CD4-positive, alpha-beta T cell treated with Interleukin-6 for 4 hours (primary cell): ENCODE measurements around the gene TRPM2.

Experiments used
- DNase-seq: peaks from one replicate; pipeline ENCODE4 v3.0.0-alpha.2; 2020; ENCODE audit warnings: mixed read lengths

The TRPM2 gene

DNA sequence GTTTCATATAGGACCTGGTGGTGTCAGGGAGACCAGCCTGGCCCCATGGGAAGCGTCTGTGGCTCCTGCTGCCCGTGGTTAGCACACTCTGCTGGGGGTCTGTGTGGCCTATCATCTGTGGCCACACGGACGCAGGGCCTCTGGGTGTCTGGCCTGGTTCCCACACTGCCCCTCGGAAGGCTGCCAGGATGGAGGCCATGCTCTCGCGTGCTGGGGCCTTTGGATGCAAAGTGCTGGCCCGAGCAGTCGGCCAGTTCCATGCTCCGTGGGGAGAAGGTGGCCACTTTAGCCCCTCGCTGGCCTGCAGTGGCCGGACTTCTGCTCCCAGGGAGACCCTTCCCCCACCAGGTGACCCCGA, 81.1 kb downstream of the TRPM2 start:
- no peak for DNase-seq

DNA sequence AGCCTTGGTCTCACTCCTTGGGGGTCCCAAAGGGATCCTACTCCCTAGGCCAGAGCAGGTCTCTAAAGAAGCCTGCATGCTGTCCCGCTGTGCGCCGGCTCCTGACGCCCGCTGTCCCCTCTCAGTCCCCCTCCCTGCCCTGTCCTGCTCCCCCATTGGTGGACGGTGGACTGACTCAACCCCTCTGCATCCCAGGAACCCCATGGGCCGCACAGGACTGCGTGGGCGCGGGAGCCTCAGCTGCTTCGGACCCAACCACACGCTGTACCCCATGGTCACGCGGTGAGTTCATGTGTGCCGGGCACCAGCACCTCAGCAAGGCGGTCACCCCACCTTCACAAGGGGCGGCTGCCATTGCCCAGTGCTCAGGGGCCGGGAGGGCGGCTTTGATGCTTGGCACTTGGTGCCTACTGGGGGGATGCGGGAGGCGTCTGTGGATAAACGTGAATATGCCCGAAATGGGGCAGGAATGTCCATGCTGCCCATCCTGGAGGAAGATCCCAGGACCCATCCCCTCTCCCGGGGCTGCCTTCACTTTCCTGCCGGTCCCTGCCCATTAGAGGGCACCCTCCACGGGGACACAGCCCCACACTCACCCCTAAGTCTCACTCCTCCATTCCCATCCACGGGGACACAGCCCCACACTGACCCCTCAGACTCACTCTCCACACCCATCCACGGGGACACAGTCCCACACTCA, 81.7 kb downstream of the TRPM2 start:
- DNase-seq, result no peak

DNA sequence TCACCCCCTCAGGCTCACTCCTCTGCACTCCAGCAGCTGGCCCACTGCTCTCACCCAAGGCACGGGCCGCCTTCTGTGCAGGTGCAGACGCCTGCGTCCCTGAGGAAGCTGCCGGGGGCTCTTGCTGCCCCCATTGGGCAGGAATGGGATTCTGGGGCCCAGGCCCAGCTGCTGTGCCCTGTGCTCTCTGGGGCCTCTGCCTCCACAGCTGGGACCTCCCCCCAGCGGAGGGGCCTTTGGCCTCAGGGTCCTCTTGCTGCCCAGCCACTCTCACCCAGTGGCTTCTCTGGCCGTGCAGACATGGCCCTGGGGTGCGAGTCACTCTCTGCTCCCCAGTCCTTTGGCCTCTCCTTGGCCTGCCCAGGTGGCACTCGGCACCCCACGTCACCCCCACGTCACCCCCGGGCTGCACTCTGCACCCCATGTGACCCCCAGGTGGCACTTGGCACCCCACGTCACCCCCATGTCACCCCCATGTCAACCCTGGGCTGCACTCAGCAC, 82.7 kb downstream of the TRPM2 start:
- DNase-seq, result no peak

DNA sequence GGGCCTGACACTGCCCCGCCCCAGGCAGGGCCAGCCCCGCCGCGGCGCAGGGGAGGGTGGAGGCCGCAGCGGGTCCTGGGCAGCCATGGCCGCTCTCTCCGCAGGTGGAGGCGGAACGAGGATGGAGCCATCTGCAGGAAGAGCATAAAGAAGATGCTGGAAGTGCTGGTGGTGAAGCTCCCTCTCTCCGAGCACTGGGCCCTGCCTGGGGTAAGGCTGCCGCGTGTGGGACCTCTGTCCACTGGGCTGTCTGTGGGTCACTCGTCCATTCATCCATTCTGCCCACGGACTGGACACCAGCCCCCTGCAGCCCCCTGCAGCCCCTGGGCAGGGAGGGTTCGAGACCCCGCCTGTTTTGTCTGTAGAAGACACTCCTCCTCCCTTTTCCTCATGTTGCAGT, 83.5 kb downstream of the TRPM2 start:
- DNase-seq, result no peak

DNA sequence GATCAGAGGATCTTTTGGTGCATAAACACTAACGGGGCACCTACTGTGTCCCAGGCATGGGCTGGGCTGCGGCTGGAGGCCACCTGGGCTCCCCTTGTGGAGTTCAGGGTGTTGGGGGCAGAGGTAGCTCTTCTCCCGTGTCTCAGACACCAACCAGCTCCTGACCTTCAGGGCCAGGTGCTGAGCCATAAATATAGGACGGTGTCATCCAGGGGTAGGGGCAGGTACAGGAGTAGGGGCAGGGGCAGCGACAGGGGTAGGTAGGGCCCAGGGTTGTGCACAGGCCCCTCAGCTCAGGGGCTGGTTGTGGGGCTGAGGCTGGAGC, 83.9 kb downstream of the TRPM2 start:
- no peak for DNase-seq

DNA sequence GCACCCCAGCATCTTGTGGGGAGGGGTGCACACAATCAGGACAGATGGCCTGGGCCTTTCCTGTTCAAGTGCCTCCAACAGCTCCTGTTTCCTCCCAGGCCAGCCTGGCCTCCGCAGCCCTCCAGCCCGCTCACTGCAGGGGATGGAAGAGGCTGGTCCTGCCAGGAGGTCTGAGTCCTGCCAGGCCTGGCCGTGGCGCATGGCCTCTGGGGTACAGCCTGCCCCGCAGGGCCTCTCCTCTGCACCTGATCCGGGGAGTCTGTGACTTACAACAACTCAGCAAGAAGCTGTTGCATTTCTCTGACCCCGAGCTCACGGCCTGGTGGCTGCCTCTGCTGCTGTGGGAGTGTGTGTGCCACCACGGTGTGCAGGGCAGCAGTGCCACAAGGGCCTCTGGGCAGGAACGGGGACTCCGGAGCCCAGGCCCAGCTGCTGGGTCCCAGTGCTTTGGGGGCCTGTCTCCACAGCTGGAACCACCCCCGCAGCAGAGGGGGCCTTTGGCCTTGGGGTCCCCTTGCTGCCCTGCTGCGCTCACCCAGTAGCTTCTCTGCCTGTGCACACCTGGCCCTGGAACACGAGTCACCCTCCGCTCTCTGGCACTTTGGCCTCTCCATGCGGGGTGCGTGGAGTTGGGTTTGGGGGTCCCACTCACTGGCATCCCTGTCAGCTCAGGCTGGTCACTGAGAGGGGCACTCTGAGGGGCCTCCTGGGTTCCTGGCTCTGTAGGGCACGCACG, 84.4 kb downstream of the TRPM2 start:
- DNase-seq, result no peak

DNA sequence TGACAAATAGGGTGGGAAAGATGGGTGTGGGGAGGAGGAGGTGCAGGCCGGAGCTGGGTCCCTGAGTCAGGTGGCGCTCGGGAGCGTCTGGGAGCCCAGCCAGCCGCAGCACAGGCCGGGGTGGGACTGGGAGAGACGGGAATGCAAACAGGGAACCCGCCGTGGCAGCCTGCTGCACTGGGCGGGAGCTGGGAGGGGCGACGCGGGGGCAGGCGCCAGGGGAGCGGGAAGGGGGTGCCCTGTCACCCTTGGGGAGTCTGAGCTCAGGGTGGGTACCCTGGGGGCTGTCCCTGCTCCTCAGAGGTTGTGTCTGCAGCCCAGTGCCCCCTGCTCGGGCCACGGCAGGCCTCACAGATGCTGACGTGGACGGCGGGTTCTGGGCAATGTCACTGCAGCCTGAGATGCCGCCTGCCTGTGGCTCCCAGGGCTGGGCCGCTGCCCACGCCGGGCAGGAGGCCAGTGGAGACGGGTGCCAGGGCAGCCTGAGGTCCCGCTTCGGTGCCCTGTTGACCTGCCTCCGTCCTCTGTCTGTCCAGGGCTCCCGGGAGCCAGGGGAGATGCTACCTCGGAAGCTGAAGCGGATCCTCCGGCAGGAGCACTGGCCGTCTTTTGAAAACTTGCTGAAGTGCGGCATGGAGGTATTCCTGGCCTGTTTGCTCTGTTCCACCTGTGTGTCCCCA, 85.2 kb downstream of the TRPM2 start:
- DNase-seq, result no peak

DNA sequence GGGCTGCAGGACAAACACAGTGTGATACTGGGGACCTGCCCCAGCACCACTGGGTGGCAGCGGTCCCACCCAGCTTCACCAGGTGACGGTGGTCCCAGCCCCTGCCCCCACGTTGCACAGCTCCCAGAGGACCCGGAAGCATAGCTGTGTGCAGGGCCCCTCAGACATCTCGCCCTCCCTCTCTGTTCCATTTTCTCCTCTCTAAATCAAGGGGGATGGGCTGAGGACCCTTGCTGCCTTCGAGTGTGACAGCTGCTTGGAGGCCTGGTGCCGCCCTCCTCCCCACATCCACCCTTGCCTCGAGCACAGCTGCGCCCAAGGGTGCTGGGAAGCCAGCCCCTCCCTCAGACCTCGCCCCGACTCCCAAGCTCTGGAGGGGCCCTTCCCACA, 85.8 kb downstream of the TRPM2 start:
- DNase-seq, result no peak

DNA sequence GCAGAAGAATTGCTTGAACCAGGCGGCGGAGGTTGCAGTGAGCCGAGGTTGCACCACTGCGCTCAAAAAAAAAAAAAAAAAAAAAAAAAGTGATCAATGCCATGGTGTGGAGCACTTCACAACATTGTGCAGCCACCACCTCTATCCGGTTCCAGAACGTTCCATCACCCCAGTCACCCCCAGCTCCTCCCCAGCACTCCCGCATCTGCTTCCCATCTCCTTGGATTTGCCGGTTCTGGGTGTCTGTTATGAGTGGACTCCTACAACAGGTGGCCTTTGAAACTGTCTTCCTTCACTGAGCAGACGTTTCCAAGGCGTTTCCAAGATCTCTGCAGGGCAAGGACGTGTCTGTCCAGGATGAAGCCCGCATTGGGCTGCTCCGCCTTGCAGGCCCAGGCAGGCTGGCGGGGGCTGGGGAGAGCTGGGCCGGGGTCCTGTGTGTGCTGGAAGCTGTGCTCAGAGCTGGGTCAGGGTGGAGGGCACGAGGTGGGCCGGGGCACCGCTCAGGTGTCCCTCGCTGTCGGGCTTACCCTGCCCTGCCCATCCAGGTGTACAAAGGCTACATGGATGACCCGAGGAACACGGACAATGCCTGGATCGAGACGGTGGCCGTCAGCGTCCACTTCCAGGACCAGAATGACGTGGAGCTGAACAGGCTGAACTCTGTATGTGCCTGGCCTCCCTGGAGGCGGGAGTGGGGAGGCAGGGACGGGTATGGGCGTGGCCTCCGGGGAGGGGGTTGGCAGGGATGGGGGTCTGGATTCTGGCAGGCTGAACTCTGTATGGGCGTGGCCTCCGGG, 87.0 kb downstream of the TRPM2 start:
- DNase-seq, result no peak

DNA sequence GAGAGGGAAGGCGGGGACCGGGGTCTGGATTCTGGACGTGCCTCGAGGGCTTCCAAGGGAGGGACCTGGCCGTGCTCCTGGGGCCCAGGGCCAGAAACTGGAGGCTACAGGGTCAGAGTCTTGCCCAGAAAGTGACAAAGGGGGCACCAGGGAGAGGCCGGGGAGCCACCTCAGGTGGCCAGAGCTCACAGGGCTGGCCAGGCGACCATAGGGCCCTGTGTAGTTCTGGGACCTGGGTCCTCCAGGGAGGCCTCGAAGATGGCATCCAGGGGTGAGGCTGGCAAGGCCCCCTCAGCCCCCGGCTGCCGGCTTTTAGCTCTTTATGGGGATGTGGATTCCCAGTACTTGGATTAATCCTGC, 87.6 kb downstream of the TRPM2 start:
- DNase-seq, result no peak

DNA sequence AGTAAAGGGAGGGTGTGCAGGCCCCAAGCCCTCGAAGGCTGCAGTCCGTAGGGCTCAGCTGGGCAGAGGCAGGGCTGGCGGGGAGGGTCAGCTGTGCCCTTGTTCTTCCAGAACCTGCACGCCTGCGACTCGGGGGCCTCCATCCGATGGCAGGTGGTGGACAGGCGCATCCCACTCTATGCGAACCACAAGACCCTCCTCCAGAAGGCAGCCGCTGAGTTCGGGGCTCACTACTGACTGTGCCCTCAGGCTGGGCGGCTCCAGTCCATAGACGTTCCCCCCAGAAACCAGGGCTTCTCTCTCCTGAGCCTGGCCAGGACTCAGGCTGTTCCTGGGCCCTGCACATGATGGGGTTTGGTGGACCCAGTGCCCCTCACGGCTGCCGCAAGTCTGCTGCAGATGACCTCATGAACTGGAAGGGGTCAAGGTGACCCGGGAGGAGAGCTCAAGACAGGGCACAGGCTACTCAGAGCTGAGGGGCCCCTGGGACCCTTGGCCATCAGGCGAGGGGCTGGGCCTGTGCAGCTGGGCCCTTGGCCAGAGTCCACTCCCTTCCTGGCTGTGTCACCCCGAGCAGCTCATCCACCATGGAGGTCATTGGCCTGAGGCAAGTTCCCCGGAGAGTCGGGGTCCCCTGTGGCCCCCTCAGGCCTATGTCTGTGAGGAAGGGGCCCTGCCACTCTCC, 88.3 kb downstream of the TRPM2 start:
- DNase-seq, result no peak

DNA sequence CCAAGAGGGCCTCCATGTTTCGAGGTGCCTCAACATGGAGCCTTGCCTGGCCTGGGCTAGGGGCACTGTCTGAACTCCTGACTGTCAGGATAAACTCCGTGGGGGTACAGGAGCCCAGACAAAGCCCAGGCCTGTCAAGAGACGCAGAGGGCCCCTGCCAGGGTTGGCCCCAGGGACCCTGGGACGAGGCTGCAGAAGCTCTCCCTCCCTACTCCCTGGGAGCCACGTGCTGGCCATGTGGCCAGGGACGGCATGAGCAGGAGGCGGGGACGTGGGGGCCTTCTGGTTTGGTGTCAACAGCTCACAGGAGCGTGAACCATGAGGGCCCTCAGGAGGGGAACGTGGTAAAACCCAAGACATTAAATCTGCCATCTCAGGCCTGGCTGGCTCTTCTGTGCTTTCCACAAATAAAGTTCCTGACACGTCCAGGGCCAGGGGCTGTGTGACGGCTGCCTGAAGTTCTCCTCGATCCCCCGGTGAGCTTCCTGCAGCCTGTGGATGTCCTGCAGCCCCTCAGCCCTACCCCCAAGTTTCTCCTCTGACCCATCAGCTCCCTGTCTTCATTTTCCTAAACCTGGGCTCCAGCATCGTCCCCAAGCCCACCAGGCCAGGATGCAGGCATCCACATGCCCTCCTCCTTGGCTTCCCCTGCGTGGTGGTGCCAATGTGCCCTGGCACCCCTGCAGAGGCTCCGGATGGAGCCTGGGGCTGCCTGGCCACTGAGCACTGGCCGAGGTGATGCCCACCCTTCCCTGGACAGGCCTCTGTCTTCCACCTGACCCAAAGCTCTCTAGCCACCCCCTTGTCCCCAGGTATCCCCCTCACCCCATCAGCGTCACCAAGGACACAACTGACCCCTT, 89.1 kb downstream of the TRPM2 start:
- DNase-seq, result no peak

DNA sequence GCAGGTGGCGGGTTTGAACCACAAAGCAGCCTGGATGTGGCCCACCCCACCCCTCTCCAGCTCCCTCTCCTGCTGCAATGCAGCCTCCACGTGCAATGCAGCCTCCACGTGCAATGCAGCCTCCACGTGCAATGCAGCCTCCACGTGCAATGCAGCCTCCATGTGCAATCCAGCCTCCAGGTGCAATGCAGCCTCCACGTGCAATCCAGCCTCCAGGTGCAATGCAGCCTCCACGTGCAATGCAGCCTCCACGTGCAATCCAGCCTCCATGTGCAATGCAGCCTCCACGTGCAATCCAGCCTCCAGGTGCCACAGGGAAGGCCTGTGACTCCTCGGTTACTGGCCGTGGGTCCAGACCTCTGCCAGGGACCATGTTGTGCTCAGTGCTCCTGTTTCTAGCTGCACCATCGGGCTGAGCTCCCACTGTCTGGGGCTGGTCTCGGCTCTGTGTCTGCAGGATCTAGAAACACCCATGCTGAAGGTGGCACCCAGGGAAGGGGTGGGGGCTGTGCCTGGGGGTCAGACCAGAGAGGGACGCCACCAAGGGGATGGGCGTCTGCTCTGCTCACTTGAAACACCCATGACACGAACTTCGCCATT, 90.0 kb downstream of the TRPM2 start:
- DNase-seq, result no peak

DNA sequence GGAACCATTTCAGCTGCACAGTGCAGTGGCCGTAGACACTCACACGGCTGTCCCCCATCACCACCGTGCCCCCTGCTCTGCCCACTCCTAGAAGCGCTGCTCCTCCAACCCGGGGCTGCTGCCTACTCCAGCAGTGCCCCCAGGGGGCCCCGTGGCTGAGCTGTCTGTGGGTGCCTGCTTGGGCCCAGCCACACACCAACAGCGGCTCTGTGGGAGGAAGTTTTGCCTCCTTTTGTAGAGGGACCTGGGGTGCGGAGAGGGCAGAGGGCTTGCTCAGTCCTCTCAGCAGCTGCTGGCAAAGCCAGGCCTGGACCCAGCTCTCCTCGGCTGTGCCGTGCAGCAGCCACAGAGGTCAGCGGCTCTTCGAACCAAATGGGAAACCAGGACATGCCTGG, 90.5 kb downstream of the TRPM2 start:
- no peak for DNase-seq

DNA sequence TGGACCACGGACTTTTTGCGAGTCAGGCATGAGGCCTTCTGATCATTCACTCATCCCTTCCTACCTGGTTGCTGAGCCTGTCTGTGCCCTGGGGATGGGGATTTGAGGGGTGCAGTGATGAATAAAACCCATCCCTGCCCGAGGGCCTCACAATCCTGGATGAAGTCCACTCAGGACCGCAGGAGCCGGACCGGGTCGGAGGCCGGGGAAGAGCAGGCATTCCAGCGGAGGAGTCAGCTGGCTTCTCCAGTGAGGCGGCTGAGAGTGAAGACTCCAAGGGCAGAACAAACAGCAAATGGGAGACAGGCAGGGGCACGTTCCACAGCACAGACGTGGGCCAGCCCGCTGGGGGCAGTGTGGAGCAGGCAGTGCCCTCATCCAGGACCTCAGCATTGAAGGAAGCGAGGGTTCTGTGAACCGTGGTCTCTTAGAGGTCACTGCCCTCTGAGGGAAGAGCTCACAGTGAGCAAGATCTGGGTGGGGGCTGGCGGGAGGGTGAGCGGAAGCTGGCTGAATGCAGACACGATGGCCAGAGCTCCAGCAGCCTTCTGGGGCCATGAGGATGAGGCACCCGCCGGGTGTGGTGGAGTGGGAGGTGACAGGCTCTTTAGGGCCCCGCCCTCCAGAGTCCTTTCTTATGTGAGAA, 91.0 kb downstream of the TRPM2 start:
- no peak for DNase-seq

DNA sequence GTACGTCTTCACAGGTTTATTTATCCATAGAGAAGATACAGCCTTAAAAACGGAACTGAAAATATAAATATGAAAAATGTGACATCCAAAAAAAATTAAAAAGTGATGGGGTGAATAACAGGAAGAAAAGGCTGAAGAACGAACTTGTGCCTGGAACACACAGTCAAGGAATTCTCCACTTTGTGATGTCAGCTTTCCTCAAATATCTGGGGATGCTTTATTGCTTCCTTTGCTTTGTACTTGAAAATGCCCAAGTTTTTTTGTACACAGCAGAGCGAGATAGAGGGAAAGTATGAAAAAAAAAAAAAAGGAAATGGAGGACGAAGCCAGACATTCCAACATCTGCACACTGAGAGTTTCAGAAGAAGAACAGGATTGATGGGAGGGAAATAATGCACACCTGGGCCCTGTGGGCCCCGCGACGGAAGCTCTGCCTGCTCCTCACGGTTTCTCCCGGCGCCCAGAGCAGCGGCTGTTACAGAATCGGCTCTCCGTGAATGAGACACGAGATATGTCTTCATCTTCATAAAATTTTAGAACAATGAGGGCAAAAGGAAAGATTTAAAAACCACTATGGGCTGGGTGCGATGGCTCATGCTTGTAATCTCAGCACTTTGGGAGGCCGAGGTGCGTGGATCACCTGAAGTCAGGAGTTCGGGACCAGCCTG, 91.9 kb downstream of the TRPM2 start:
- no peak for DNase-seq

DNA sequence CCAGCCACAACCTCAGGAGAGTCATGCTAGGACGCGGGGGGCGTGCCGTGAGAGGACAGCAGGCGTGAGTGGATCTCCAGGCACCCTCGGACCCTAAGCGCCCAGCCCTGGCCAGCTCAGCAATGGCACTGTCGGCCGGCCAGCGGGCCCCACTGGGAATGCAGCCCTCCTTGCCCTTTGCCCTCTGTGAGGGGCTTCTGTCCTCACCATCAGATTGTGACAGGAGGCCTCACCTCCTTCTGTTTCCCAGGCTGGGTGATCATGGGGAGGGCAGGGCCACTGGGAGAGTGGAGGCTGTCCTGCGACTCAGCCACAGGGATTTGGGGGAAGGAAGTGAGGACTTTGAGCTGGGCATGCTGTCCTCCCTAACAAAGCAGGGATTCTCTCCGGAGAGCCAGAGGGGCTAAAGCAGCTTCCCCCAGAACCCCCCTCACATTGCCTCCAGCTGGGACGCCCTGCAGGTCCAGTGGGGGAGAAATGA, 95.3 kb downstream of the TRPM2 start:
- no peak for DNase-seq

DNA sequence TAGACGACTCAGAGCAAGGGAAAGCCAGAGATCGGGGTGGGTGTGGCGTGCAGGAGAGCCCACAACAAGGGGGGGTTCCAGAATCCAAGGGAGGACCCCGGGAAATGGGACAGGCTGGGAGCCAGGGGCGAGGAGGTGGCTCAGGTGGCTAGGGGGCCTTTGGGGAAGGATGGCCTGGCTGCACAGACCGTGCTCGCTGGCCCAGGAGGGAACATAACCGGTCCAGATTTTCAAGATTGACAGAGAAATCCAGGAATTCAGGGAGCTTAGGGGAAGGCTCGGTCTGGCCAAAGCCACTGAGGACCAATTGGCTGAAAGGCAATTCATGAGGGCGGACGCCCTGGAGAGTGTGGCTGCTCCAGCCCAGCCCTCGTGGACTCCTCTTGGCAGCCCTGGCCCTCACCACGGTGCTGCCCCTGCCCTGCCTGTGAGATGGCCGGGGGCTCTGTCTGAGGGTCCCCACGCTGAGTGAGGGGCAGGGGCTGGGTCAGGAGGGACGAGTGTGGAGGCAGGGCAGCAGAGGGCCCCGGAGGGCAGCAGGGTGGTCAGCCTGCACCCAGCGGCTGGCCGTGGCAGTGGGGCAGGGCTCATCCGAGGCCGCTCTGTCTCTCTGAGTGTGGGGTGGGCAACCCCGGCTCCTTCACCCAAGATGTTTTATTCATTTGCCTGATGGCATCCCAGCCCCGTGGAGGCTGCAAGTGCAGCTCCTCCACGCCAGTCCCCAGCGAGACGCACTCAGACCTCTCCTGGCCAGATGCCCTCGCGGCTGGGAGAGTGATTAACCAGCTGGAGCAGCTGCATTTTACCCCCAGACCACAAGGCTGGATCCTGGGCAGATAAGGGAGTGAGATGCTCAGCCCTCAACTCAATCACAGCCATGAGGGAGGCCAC, 96.3 kb downstream of the TRPM2 start:
- DNase-seq, result no peak

DNA sequence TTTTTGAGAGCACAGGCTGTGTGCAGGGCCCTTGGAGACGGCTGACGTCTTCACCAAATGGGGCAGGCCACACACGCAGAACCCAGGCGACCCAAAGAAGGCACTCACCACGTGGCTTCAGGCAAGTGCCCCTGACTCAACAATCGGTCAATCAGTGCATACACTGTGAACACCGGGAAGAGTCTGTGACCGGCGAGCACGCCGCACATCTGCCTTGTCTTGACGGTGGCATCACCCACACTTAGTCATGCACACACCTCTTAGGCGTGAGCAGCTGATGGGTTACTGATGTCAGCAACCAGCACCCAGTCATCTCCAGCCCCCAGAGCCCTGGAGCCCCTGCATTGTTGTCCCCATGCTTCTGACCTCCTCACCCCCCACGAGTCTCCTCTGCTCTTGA, 97.0 kb downstream of the TRPM2 start:
- no peak for DNase-seq
